GM12878 (cell line): ENCODE results near the gene TH. TPM values are rescaled to one million over a fixed set of nuclear protein-coding genes. Genes with fewer than 3 reads are reported as not detected.

Experiments
- HCFC1 ChIP-seq: fragments of 150-350 bp; IDR thresholded peaks from 2 replicates; pipeline ENCODE4 v1.6.1; 2014; ENCODE audit warnings: low read length
- NBN ChIP-seq: fragments of 450-650 bp; IDR thresholded peaks from 2 replicates; pipeline ENCODE4 v1.6.1; 2016
- USF2 ChIP-seq: IDR thresholded peaks from 2 replicates; pipeline ENCODE4 v1.6.1; 2011; ENCODE audit warnings: low read depth, low read length, improper control_type of control experiment, borderline replicate concordance
- polyA plus RNA-seq, 11 experiments: library from polyadenylated mRNA; depleted of rRNA in 4 of 11; unstranded in 6 of 11; stranded (reverse) in 5 of 11; fragments of >200 nt; fragmentation: Nextera tagmentation in 4 of 11; fragmentation: Illumina TruSeq in 1 of 11; extraction: Ambion mirVana in 4 of 11; extraction: Trizol in 1 of 11; gene quantifications; 1 replicate in 1 of 11; 2 replicates in 10 of 11; pipeline versions ENCODE4 v1.2.1 to v1.2.3, GENCODE V29; 2011 to 2016; ENCODE audit warnings: inconsistent platforms in 2 of 11, missing spikeins in 2 of 11, low read depth in 1 of 11
- total RNA-seq, 4 experiments: library from RNA; depleted of rRNA in 3 of 4; stranded (reverse); fragments of >200 nt in 3 of 4; fragmentation: Illumina TruSeq in 1 of 4; extraction: Trizol in 1 of 4; gene quantifications; 2 replicates each; pipeline versions ENCODE4 v1.2.1 to v1.2.3, GENCODE V29; 2013 to 2021
- TF ChIP-seq, protein P1 (sequence below), 3 experiments: IDR thresholded peaks in 2 of 3; conservative IDR thresholded peaks in 1 of 3; 2 replicates each; pipeline ENCODE4 v1.5.1; 2011; ENCODE audit warnings: low read depth in 3 of 3, low read length in 3 of 3, mild to moderate bottlenecking in 3 of 3, control low read depth in 2 of 3, moderate library complexity in 2 of 3, inconsistent platforms in 1 of 3, mixed read lengths in 1 of 3; ENCODE audit not compliant: control insufficient read depth in 2 of 3, insufficient read depth in 1 of 3; ENCODE audit errors: extremely low read depth in 1 of 3
- TF ChIP-seq, protein P2 (sequence below): fragments of 450-650 bp; IDR thresholded peaks from 2 replicates; pipeline ENCODE4 v1.6.1; 2017; ENCODE audit warnings: mild to moderate bottlenecking, moderate library complexity

The TH gene
- total and polyA plus RNA-seq, 10 of the 15 experiments (the other 5 are each of a cell fraction or from before 2014, with no cell fraction given): not detected

GRCh38 chr11:2186669-2187279, 15.2 kb upstream of the TH start (continued):
- TF ChIP-seq NBN (no peak), USF2 (no peak), HCFC1 (no peak)
- TF ChIP-seq, protein P1, sequence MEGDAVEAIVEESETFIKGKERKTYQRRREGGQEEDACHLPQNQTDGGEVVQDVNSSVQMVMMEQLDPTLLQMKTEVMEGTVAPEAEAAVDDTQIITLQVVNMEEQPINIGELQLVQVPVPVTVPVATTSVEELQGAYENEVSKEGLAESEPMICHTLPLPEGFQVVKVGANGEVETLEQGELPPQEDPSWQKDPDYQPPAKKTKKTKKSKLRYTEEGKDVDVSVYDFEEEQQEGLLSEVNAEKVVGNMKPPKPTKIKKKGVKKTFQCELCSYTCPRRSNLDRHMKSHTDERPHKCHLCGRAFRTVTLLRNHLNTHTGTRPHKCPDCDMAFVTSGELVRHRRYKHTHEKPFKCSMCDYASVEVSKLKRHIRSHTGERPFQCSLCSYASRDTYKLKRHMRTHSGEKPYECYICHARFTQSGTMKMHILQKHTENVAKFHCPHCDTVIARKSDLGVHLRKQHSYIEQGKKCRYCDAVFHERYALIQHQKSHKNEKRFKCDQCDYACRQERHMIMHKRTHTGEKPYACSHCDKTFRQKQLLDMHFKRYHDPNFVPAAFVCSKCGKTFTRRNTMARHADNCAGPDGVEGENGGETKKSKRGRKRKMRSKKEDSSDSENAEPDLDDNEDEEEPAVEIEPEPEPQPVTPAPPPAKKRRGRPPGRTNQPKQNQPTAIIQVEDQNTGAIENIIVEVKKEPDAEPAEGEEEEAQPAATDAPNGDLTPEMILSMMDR (IDR thresholded peaks at IDR 0.05 in 2 of 3, conservative IDR thresholded peaks at IDR 0.05 in 1 of 3; ENCODE audit: control insufficient read depth in 2 of 3, extremely low read depth in 1 of 3, insufficient read depth in 1 of 3, low read depth in 3 of 3, low read length in 3 of 3): peak in 2 of 3 experiments; percentile 21 to 27; a peak in 3 of 6 replicates
- TF ChIP-seq, protein P2, sequence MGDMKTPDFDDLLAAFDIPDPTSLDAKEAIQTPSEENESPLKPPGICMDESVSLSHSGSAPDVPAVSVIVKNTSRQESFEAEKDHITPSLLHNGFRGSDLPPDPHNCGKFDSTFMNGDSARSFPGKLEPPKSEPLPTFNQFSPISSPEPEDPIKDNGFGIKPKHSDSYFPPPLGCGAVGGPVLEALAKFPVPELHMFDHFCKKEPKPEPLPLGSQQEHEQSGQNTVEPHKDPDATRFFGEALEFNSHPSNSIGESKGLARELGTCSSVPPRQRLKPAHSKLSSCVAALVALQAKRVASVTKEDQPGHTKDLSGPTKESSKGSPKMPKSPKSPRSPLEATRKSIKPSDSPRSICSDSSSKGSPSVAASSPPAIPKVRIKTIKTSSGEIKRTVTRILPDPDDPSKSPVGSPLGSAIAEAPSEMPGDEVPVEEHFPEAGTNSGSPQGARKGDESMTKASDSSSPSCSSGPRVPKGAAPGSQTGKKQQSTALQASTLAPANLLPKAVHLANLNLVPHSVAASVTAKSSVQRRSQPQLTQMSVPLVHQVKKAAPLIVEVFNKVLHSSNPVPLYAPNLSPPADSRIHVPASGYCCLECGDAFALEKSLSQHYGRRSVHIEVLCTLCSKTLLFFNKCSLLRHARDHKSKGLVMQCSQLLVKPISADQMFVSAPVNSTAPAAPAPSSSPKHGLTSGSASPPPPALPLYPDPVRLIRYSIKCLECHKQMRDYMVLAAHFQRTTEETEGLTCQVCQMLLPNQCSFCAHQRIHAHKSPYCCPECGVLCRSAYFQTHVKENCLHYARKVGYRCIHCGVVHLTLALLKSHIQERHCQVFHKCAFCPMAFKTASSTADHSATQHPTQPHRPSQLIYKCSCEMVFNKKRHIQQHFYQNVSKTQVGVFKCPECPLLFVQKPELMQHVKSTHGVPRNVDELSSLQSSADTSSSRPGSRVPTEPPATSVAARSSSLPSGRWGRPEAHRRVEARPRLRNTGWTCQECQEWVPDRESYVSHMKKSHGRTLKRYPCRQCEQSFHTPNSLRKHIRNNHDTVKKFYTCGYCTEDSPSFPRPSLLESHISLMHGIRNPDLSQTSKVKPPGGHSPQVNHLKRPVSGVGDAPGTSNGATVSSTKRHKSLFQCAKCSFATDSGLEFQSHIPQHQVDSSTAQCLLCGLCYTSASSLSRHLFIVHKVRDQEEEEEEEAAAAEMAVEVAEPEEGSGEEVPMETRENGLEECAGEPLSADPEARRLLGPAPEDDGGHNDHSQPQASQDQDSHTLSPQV: no peak
- TF ChIP-seq, all 136 proteins: peak for 3
